ENCODE data around the gene CACNA1C. TPM values are rescaled to one million over a fixed set of nuclear protein-coding genes. Genes with fewer than 3 reads are reported as not detected.
A peak's percentile ranks its signal among the peaks of the same experiment; 100 is the strongest.

CACNA1C gene
- total RNA-seq, 4 donors from 2014 or later: 5.2 to 12.9 (median 6.3) TPM

DNA sequence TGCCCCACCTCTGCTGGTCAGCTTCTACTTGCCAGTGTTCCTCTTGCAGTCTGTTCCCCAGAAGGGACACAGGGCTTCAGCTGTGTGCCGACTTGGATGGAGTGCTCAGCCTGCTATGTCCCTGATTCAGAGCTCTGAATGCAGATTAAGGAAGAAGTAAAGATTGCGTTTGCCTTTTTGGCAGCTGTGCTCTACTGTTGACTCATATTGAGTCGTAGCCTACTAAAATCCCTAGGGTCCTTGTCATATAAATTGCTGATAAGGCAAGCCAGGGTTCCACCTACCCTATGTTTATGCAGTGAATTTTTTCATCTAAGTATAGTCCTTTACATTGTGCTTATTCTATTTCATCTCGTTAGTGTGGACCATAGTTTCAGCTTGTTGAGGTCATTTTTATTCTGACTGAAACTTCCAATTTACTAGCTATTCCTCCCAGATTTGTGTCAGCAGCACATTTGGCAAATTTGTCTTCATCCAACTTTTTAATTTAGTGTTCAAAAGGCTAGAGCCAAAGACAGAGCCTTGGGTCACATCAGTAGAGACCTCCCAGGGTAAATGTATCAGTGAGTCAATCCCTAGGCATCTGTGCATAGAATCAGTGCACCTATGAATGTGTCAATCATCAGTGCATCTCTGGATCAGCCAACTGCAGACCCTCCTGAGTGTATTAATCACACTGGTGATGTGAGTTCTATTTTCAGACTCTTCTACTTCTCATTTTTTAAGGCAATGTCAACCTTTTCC, 31.9 kb downstream of the CACNA1C start:
- peak in 1 of 2 donors; percentile 48 for DNase-seq (ENCODE audit: low spot score in 2 of 2)
- H3K4me3 ChIP-seq: no peak overlapping the region
- no peak overlapping the region for H3K27ac ChIP-seq
- peaks cover 0 to 3% (median 0%) of the 10 kb centered on the region in 4 donors for H3K4me1 ChIP-seq
- peaks cover 0 to 10% (median 0%) of the 10 kb centered on the region in 4 donors for H3K9me3 ChIP-seq
- H3K36me3 ChIP-seq: no peaks in the 10 kb centered on the region
- WGBS, 2 donors: 40 to 56% methylated on average over 4 of the region's 4 CpGs
- H3K27me3 ChIP-seq: no peaks in the 10 kb centered on the region
- TF ChIP-seq POLR2A (IDR thresholded peaks at IDR 0.05) (no peak), EP300 (IDR thresholded peaks at IDR 0.05) (peak in 1 of 2 donors; percentile 55)
- TF ChIP-seq, protein P1, sequence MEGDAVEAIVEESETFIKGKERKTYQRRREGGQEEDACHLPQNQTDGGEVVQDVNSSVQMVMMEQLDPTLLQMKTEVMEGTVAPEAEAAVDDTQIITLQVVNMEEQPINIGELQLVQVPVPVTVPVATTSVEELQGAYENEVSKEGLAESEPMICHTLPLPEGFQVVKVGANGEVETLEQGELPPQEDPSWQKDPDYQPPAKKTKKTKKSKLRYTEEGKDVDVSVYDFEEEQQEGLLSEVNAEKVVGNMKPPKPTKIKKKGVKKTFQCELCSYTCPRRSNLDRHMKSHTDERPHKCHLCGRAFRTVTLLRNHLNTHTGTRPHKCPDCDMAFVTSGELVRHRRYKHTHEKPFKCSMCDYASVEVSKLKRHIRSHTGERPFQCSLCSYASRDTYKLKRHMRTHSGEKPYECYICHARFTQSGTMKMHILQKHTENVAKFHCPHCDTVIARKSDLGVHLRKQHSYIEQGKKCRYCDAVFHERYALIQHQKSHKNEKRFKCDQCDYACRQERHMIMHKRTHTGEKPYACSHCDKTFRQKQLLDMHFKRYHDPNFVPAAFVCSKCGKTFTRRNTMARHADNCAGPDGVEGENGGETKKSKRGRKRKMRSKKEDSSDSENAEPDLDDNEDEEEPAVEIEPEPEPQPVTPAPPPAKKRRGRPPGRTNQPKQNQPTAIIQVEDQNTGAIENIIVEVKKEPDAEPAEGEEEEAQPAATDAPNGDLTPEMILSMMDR (IDR thresholded peaks at IDR 0.05): no peak

DNA sequence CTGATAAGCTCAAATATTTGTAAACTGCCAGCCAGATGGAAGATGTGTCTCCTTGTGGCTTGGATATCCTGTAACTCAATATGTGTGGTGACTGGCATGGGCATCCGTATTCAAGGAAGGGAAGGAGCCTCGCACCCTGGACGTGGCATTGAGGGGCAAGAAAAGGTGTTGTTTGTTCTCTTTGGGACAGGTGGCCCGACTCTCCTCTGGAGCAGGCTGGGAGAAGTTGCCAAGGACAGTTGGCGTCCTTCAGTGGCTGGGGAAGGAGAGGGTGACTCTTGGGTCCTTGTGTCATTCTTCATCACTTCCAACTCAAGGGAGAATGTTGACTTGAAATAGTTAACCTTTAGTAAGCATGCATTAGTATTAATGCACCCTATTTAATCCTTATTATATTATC, 39.6 kb downstream of the CACNA1C start:
- H3K36me3 ChIP-seq: no peaks in the 10 kb centered on the region
- H3K4me3 ChIP-seq: no peak overlapping the region
- DNase-seq (ENCODE audit: low spot score in 2 of 2): no peak
- no peaks in the 10 kb centered on the region for H3K4me1 ChIP-seq
- TF ChIP-seq, protein P1 (IDR thresholded peaks at IDR 0.05): no peak
- no peak for TF ChIP-seq POLR2A (IDR thresholded peaks at IDR 0.05)
- WGBS, 2 donors: 85 to 90% methylated on average over 5 of the region's 5 CpGs
- no peaks in the 10 kb centered on the region for H3K27me3 ChIP-seq
- H3K27ac ChIP-seq: no peak overlapping the region
- H3K9me3 ChIP-seq: no peaks in the 10 kb centered on the region

- Histone ChIP-seq H3K36me3 (no peaks in the 10 kb centered on the region), H3K27me3 (no peaks in the 10 kb centered on the region), H3K27ac (no peak overlapping the region), H3K4me1 (no peaks in the 10 kb centered on the region), H3K9me3 (no peaks in the 10 kb centered on the region), H3K4me3 (no peak overlapping the region)
- no peak for DNase-seq (ENCODE audit: low spot score in 2 of 2)
- TF ChIP-seq, protein P1 (IDR thresholded peaks at IDR 0.05): no peak
- TF ChIP-seq POLR2A (IDR thresholded peaks at IDR 0.05) (no peak), EP300 (IDR thresholded peaks at IDR 0.05) (no peak)
- WGBS, 2 donors: 78 to 80% methylated on average over 6 of the region's 6 CpGs
Observed at GRCh38 chr12:2092890-2093289, 40.1 kb downstream of the CACNA1C start.

DNA sequence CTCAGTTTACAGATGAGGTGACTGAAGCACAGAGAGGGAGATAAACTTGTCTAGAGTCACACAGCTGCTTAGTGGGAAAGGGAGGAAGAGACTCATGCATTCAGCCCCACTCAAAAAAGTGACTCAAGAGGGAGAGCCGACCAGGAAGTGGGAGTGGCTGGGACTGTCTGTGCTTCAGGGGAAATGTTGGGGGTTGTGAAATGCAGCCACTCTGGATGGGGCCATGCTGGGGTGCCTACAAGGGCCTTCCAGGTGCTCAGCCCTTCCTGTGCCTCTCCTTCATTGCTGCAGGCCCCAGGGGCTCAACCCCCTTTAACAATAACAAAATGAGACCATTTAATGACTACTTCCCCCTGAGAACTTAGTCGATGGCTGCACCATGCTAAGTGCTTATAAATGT, 41.8 kb downstream of the CACNA1C start:
- H3K27ac ChIP-seq: no peak overlapping the region
- WGBS, 2 donors: 15 to 25% methylated on average over 2 of the region's 2 CpGs

GRCh38 chr12:2095878-2096277, 43.1 kb downstream of the CACNA1C start:
- TF ChIP-seq EP300 (IDR thresholded peaks at IDR 0.05): no peak
- TF ChIP-seq, protein P1 (IDR thresholded peaks at IDR 0.05): no peak
- TF ChIP-seq POLR2A (IDR thresholded peaks at IDR 0.05): no peak
- 81 to 82% methylated on average over 5 of the region's 5 CpGs for WGBS, 2 donors
- Histone ChIP-seq H3K4me3 (no peak overlapping the region), H3K4me1 (no peaks in the 10 kb centered on the region), H3K27me3 (no peaks in the 10 kb centered on the region), H3K9me3 (no peaks in the 10 kb centered on the region), H3K36me3 (no peaks in the 10 kb centered on the region), H3K27ac (no peak overlapping the region)
- DNase-seq (ENCODE audit: low spot score in 2 of 2): no peak

More for the DNA sequence above, 41.8 kb downstream of the CACNA1C start:
- Histone ChIP-seq H3K27me3 (no peaks in the 10 kb centered on the region), H3K36me3 (no peaks in the 10 kb centered on the region), H3K4me1 (no peaks in the 10 kb centered on the region), H3K4me3 (no peak overlapping the region), H3K9me3 (no peaks in the 10 kb centered on the region)
- TF ChIP-seq EP300 (IDR thresholded peaks at IDR 0.05) (no peak), POLR2A (IDR thresholded peaks at IDR 0.05) (no peak)
- TF ChIP-seq, protein P1 (IDR thresholded peaks at IDR 0.05): no peak
- DNase-seq (ENCODE audit: low spot score in 2 of 2): no peak

Measured in tibial nerve (tissue), 4 donors.